Kidney epithelial cell (primary cell): Measurements from ENCODE around the gene RHBG. TPM values are rescaled to one million over a fixed set of nuclear protein-coding genes. Genes with fewer than 3 reads are reported as not detected.

Experiments used
- total RNA-seq: library from RNA; depleted of rRNA; stranded (reverse); fragments of >200 nt; gene quantifications from 2 replicates; pipeline ENCODE4 v1.2.3, GENCODE V29; 2015

Gene RHBG
- total RNA-seq, 1 donor from 2014 or later, result not detected

Other genes with a start within 250 kb of the RHBG start
- 2.6 and 3.8 TPM in 2 replicates for gene SEMA4A, start 215.6 kb upstream of the RHBG start, total RNA-seq
- 14.4 and 18.2 TPM in 2 replicates for gene SLC25A44, start 175.1 kb upstream of the RHBG start, total RNA-seq
- 81.8 and 83.6 TPM in 2 replicates for gene PMF1, start 156.2 kb upstream of the RHBG start, total RNA-seq
- gene BGLAP, start 127.0 kb upstream of the RHBG start, total RNA-seq, result not detected in 2 replicates
- gene PAQR6, start 121.2 kb upstream of the RHBG start, total RNA-seq, result 2.5 TPM in 2 replicates
- gene SMG5, start 86.4 kb upstream of the RHBG start, total RNA-seq, result 84.4 and 88.7 TPM in 2 replicates
- gene TMEM79, start 84.9 kb upstream of the RHBG start, total RNA-seq, result 1.9 and 3.0 TPM in 2 replicates
- 91.5 and 104 TPM in 2 replicates for gene GLMP, start 73.5 kb upstream of the RHBG start, total RNA-seq
- gene VHLL, start 69.9 kb upstream of the RHBG start, total RNA-seq, result not detected in 2 replicates
- gene CCT3, start 30.9 kb upstream of the RHBG start, total RNA-seq, result 303 and 382 TPM in 2 replicates
- 0.25 TPM in 1 of 2 replicates, not detected in the other for gene TSACC, start 30.7 kb upstream of the RHBG start, total RNA-seq
- 16.6 and 22.0 TPM in 2 replicates for gene MEF2D, start 131.6 kb downstream of the RHBG start, total RNA-seq
- gene IQGAP3, start 203.4 kb downstream of the RHBG start, total RNA-seq, result 8.0 and 9.4 TPM in 2 replicates
- gene TTC24, start 210.5 kb downstream of the RHBG start, total RNA-seq, result not detected in 2 replicates
- 83.8 and 115 TPM in 2 replicates for gene NAXE, start 222.6 kb downstream of the RHBG start, total RNA-seq
- gene GPATCH4, start 232.3 kb downstream of the RHBG start, total RNA-seq, result 19.1 and 21.8 TPM in 2 replicates